Sigmoid colon (tissue), 7 donors: Measurements from ENCODE around the gene PODXL. TPM values are rescaled to one million over a fixed set of nuclear protein-coding genes. Genes with fewer than 3 reads are reported as not detected.

Source experiments
- DNase-seq: peaks from one replicate; pipeline ENCODE4 v3.0.0-alpha.2; 2019
- H3K27ac ChIP-seq, 4 donors: fragments of 200-600 bp; sonication (generic); one replicate each; pipeline ENCODE4 v1.5.1; 2016 to 2019; ENCODE audit warnings: mild to moderate bottlenecking in 1 of 4
- H3K27me3 ChIP-seq, 3 donors: fragments of 200-600 bp; sonication (generic); one replicate each; pipeline ENCODE4 v1.5.1; 2019; ENCODE audit warnings: mild to moderate bottlenecking in 1 of 3
- H3K36me3 ChIP-seq, 4 donors: fragments of 200-600 bp; sonication (generic); one replicate each; pipeline ENCODE4 v1.5.1; 2016 to 2019
- H3K4me1 ChIP-seq, 4 donors: fragments of 200-600 bp; sonication (generic); one replicate each; pipeline ENCODE4 v1.5.1; 2017 to 2019
- H3K4me3 ChIP-seq, 4 donors: fragments of 200-600 bp; sonication (generic); one replicate each; pipeline ENCODE4 v1.5.1; 2017 to 2019; ENCODE audit warnings: mild to moderate bottlenecking in 2 of 4, moderate library complexity in 1 of 4
- H3K9me3 ChIP-seq, 4 donors: fragments of 200-600 bp in 3 of 4; sonication (generic) in 3 of 4; one replicate each; pipeline versions ENCODE4 v1.5.1 to v1.6.1; 2013 to 2019
- EP300 ChIP-seq, 4 donors: sonication (generic); formaldehyde crosslinking; IDR thresholded peaks; one replicate each; pipeline ENCODE4 v1.6.1; 2017; ENCODE audit warnings: antibody characterized with exemption in 4 of 4
- POLR2A ChIP-seq, 2 donors: fragments of 450-650 bp; IDR thresholded peaks; one replicate each; pipeline ENCODE4 v1.6.1; 2016; ENCODE audit warnings: antibody characterized with exemption in 2 of 2, mild to moderate bottlenecking in 2 of 2, moderate library complexity in 2 of 2
- POLR2AphosphoS5 ChIP-seq, 4 donors: sonication (generic); formaldehyde crosslinking; IDR thresholded peaks; one replicate each; pipeline ENCODE4 v1.6.1; 2017; ENCODE audit warnings: antibody characterized with exemption in 4 of 4
- WGBS, 2 donors: extraction: QIAGEN DNeasy Blood & Tissue Kit; methylation state at CpG; one replicate each; pipeline ENCODE4 v1.1.7; 2013; 5-methylcytosine and 5-hydroxymethylcytosine counted together
- intact Hi-C: fragments of 100-400 bp; cut with DNase I; formaldehyde crosslinking; loops from one replicate; pipeline ENCODE4 v1.15.1; 2023
- polyA plus RNA-seq, 3 donors: library from polyadenylated mRNA; stranded (reverse); fragments of 200-250 nt; gene quantifications; one replicate each; pipeline ENCODE4 v1.2.3, GENCODE V29; 2013
- total RNA-seq, 4 donors: library from RNA; depleted of rRNA; stranded (reverse); fragments of >200 nt; gene quantifications; one replicate each; pipeline ENCODE4 v1.1.0, GENCODE V29; 2016
- TF ChIP-seq, protein P1 (sequence below), 4 experiments: fragments of 450-650 bp in 3 of 4; fragments of 200-600 bp in 1 of 4; IDR thresholded peaks; one replicate each; pipeline ENCODE4 v1.5.1; 2016 to 2019; ENCODE audit warnings: antibody characterized with exemption in 4 of 4, mild to moderate bottlenecking in 3 of 4, moderate library complexity in 2 of 4
- donor health status: healthy with polysubstance abuse.
- donor health status: Bipolar disorder and iron deficiency.
- donor health status: healthy.

The PODXL gene
- total and polyA plus RNA-seq, 7 donors, result 1.2 to 23.2 (median 15.8) TPM

DNA sequence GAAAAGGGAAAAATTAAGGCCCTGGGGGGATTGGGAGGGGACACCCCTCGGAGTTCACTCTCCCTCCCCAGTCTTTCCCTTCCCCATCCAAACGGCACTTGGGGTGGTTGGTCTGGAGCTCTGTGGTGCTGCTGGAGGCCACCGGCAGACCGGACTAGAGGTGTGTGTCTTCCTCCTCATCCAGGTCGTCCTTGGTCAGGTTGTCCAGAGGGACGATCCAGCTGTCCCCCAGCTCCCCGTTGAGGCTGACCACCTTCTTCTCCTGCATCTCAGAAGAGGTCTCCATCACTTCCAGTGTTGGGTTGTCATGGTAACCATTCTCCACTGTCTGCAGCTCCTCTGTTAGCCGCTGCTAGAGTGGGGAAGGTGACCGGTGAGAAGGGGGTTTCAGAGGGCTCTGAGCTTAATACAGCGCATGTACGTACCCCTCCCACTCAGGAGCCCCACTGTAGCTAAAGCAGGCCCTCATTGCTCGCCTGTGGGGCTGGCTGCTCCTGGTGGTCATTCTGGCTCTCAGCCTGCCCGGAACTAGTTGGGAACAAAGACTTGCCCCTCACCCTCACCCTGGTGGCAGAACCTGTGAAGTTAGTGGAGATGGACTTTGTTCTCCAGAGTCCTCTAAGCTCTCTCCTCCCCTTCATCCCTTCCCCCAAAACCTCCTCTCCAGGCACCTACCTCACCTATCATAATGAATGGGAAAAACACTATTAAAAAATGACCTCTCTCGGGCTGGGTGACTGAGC lies 52.1 kb downstream of the PODXL start:
- TF ChIP-seq, protein P1, sequence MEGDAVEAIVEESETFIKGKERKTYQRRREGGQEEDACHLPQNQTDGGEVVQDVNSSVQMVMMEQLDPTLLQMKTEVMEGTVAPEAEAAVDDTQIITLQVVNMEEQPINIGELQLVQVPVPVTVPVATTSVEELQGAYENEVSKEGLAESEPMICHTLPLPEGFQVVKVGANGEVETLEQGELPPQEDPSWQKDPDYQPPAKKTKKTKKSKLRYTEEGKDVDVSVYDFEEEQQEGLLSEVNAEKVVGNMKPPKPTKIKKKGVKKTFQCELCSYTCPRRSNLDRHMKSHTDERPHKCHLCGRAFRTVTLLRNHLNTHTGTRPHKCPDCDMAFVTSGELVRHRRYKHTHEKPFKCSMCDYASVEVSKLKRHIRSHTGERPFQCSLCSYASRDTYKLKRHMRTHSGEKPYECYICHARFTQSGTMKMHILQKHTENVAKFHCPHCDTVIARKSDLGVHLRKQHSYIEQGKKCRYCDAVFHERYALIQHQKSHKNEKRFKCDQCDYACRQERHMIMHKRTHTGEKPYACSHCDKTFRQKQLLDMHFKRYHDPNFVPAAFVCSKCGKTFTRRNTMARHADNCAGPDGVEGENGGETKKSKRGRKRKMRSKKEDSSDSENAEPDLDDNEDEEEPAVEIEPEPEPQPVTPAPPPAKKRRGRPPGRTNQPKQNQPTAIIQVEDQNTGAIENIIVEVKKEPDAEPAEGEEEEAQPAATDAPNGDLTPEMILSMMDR (IDR thresholded peaks at IDR 0.05), result no peak
- TF ChIP-seq EP300 (IDR thresholded peaks at IDR 0.05), result no peak
- no peak for TF ChIP-seq POLR2A (IDR thresholded peaks at IDR 0.05)
- TF ChIP-seq POLR2AphosphoS5 (IDR thresholded peaks at IDR 0.05), result no peak
- H3K9me3 ChIP-seq, result no peaks in the 10 kb centered on the region
- DNase-seq, result no peak
- intact Hi-C loops, result no loop called here
- 89 to 92% methylated on average over 14 of the region's 14 CpGs for WGBS, 2 donors
- H3K4me3 ChIP-seq, result no peak overlapping the region
- no peak overlapping the region for H3K27ac ChIP-seq
- peaks cover 0 to 42% (median 0%) of the 10 kb centered on the region in 4 donors for H3K36me3 ChIP-seq
- peaks cover 0 to 21% (median 16%) of the 10 kb centered on the region in 4 donors for H3K4me1 ChIP-seq
- no peaks in the 10 kb centered on the region for H3K27me3 ChIP-seq

DNA sequence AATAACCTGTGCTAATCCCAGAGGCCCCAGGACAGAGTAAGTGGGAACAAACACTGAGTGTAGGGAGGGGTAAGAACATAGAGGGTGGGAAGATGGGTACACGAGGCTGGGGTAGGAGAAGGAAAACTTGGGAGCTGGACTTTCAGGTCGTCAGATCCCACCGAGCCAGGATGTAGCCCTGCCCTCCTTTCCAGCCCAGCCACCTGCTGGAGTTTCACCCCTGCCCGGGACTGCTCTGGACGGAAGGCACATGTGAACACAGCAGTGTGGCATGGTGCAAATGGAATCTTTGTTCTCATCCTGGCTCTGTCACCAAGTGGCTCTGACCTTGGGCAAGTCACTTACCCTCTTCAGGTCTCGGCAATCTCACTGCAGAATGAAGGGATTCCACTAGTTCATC lies 52.8 kb downstream of the PODXL start:
- Histone ChIP-seq H3K36me3 (peaks cover 0 to 42% (median 0%) of the 10 kb centered on the region in 4 donors), H3K4me3 (no peak overlapping the region), H3K9me3 (no peaks in the 10 kb centered on the region), H3K4me1 (peaks cover 0 to 21% (median 16%) of the 10 kb centered on the region in 4 donors), H3K27ac (peak overlapping the region in 2 of 4 donors; percentile 40 to 45), H3K27me3 (no peaks in the 10 kb centered on the region)
- peak in 1 of 4 donors; percentile 17 for TF ChIP-seq POLR2AphosphoS5 (IDR thresholded peaks at IDR 0.05)
- no peak for TF ChIP-seq EP300 (IDR thresholded peaks at IDR 0.05)
- TF ChIP-seq POLR2A (IDR thresholded peaks at IDR 0.05), result no peak
- TF ChIP-seq, protein P1 (IDR thresholded peaks at IDR 0.05), result no peak
- 39 to 75% methylated on average over 6 of the region's 6 CpGs for WGBS, 2 donors
- no peak for DNase-seq
- intact Hi-C loops, result no loop called here

DNA sequence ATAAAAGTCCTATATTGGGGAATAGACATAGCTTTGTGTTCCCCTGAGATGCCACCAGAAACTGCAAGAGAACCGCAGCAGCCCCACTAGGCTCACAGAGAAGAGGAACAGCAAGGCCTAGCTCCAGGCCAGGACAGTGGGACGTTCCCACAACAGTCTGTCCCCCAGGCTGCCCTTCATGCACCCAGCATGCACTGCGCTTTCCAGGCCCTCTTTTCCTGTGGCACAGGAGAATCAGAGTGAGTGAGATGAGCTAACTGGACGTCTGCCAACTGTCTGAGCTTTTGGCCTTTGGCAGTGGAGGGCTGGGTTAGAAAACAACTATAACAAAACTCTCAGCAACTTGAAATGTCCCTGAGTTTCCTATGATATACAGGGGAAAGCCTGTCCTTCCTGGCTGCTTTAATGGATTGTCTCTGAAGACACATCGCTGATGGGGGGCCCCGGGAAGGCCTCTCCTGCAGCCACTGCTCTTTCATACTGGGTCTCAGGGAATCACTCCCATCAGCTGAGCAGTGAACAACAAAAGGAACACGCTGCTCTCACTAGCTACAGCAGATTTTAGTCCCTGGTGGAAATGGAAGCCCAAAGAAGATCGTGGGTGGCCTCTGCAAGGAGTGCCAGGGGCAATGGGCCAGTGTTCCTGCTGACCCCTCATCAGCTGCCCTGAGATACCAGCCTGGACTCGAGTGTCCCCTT lies 53.5 kb downstream of the PODXL start:
- Histone ChIP-seq H3K4me1 (peaks cover 0 to 23% (median 15%) of the 10 kb centered on the region in 4 donors), H3K36me3 (peaks cover 0 to 42% (median 0%) of the 10 kb centered on the region in 4 donors), H3K9me3 (no peaks in the 10 kb centered on the region), H3K27ac (peak overlapping the region; percentile 21 to 47 (median 42)), H3K4me3 (no peak overlapping the region), H3K27me3 (no peaks in the 10 kb centered on the region)
- DNase-seq, result no peak
- TF ChIP-seq POLR2A (IDR thresholded peaks at IDR 0.05) (no peak), POLR2AphosphoS5 (IDR thresholded peaks at IDR 0.05) (peak in 1 of 4 donors; percentile 17), EP300 (IDR thresholded peaks at IDR 0.05) (no peak)
- 66 to 73% methylated on average over 9 of the region's 9 CpGs for WGBS, 2 donors
- intact Hi-C loops, result no loop called here

DNA sequence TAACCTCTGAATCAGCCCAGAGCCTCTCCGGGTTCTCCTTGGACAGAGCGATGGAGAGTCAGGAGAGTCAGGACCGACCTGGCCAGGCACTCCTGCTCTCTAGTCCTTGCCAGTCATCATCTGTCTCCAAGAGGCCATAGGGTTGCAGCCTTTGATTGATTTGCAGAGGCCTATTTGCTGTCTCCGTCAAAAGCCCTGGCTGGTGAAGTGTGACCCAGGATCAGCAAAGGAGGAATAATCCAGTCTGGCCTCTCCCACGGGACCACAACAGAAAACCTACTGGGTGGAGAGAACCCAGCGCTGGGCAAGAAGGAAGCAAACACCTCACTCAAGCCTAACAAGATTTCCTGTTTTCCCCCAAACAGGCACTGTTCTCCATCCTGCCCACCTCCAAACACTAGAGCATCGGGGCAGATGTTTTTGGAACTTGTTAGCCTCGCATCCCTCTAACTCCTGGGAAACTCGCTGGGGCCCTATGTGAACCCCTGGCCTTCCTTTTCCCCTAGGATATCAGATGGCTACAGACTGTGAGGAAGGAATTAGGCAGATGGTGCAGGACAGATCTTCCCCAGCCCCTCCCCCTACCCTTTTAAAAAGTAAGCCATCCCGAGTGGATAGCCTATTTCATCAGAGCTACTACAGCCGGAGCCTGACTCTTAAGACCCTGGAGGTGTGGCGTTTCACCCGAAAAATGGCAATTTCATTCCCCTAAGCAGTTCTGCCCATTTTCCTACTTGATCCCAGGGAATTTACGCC lies 54.3 kb downstream of the PODXL start:
- peaks cover 0 to 46% (median 0%) of the 10 kb centered on the region in 4 donors for H3K36me3 ChIP-seq
- intact Hi-C loops, result no loop called here
- H3K4me1 ChIP-seq, result peaks cover 0 to 26% (median 15%) of the 10 kb centered on the region in 4 donors
- no peaks in the 10 kb centered on the region for H3K27me3 ChIP-seq
- DNase-seq, result no peak
- TF ChIP-seq, protein P1 (IDR thresholded peaks at IDR 0.05), result no peak
- no peak for TF ChIP-seq EP300 (IDR thresholded peaks at IDR 0.05)
- H3K4me3 ChIP-seq, result no peak overlapping the region
- peak overlapping the region in 3 of 4 donors; percentile 40 to 47 (median 45) for H3K27ac ChIP-seq
- 77 to 85% methylated on average over 14 of the region's 14 CpGs for WGBS, 2 donors
- no peaks in the 10 kb centered on the region for H3K9me3 ChIP-seq
